Esophagus muscularis mucosa (tissue), 3 donors: ENCODE measurements around the gene ZNF598.

Source experiments
- CTCF ChIP-seq, 3 experiments: fragments of 200-600 bp in 2 of 3; fragments of 450-650 bp in 1 of 3; sonication (generic) in 2 of 3; IDR thresholded peaks; one replicate each; pipeline ENCODE4 v1.5.1; 2017 to 2019; ENCODE audit warnings: antibody characterized with exemption in 3 of 3, mild to moderate bottlenecking in 2 of 3, moderate library complexity in 1 of 3
- POLR2A ChIP-seq: fragments of 450-650 bp; IDR thresholded peaks from one replicate; pipeline ENCODE4 v1.6.1; 2017; ENCODE audit warnings: antibody characterized with exemption, moderate library complexity, mild to moderate bottlenecking, low read depth
- POLR2AphosphoS5 ChIP-seq, 2 donors: sonication (generic); formaldehyde crosslinking; IDR thresholded peaks; one replicate each; pipeline ENCODE4 v1.6.1; 2017; ENCODE audit warnings: antibody characterized with exemption in 2 of 2

- no peak for TF ChIP-seq CTCF (IDR thresholded peaks at IDR 0.05)
- no peak for TF ChIP-seq POLR2AphosphoS5 (IDR thresholded peaks at IDR 0.05)
- TF ChIP-seq POLR2A: no peak
Observed at GRCh38 chr16:1980030-1980769, 29.4 kb downstream of the ZNF598 start.
